K562 (cell line): Measurements from ENCODE around the gene PPP1R14D. TPM values are rescaled to one million over a fixed set of nuclear protein-coding genes. Genes with fewer than 3 reads are reported as not detected.

Experiments
- CHD4 ChIP-seq: fragments of 200-600 bp; sonication (generic); IDR thresholded peaks from 3 replicates; pipeline ENCODE4 v1.6.1; 2012; ENCODE audit warnings: low read depth, mild to moderate bottlenecking, mixed read lengths, low read length, inconsistent platforms; ENCODE audit not compliant: insufficient read depth, insufficient replicate concordance, poor library complexity, severe bottlenecking
- FOXA1 ChIP-seq: fragments of 450-650 bp; IDR thresholded peaks from 2 replicates; pipeline ENCODE4 v1.6.1; 2016; ENCODE audit warnings: mild to moderate bottlenecking, borderline replicate concordance
- NCOA4 ChIP-seq: fragments of 450-650 bp; IDR thresholded peaks from 2 replicates; pipeline ENCODE4 v1.6.1; 2018; ENCODE audit warnings: mild to moderate bottlenecking; ENCODE audit not compliant: partially characterized antibody
- NCOA6 ChIP-seq: fragments of 450-650 bp; IDR thresholded peaks from 2 replicates; pipeline ENCODE4 v1.6.1; 2017; ENCODE audit warnings: mild to moderate bottlenecking
- PML ChIP-seq: IDR thresholded peaks from 2 replicates; pipeline ENCODE4 v1.6.1; 2012; ENCODE audit warnings: low read length, inconsistent platforms
- ZC3H4 ChIP-seq: sonication (generic); formaldehyde crosslinking; IDR thresholded peaks from 2 replicates; pipeline ENCODE4 v1.9.0; 2021; ENCODE audit warnings: missing genetic modification reagents, borderline replicate concordance
- ZNF23 ChIP-seq: fragments of 250-450 bp; sonication (Bioruptor Pico); IDR thresholded peaks from 2 replicates; pipeline ENCODE4 v1.4.0; 2020; ENCODE audit warnings: mild to moderate bottlenecking
- ZNF253 ChIP-seq: fragments of 250-450 bp; sonication (Bioruptor Pico); conservative IDR thresholded peaks from 2 replicates; pipeline ENCODE4 v1.6.1; 2021; ENCODE audit warnings: mild to moderate bottlenecking
- polyA plus RNA-seq, 8 experiments: library from polyadenylated mRNA; depleted of rRNA in 4 of 8; stranded (reverse) in 5 of 8; unstranded in 3 of 8; fragments of >200 nt; fragmentation: Nextera tagmentation in 2 of 8; fragmentation: Illumina TruSeq in 1 of 8; extraction: Ambion mirVana in 2 of 8; extraction: Trizol in 1 of 8; gene quantifications; 2 replicates each; pipeline versions ENCODE4 v1.2.1 to v1.2.3, GENCODE V29; 2011 to 2014; ENCODE audit warnings: inconsistent platforms in 1 of 8, missing spikeins in 1 of 8
- total RNA-seq, 7 experiments: library from RNA; depleted of rRNA in 6 of 7; stranded (reverse); fragments of >200 nt in 6 of 7; fragmentation: Illumina TruSeq in 2 of 7; extraction: Trizol in 2 of 7; gene quantifications; 2 replicates each; pipeline versions ENCODE4 v1.2.1 to v1.2.3, GENCODE V29; 2011 to 2021; ENCODE audit warnings: low replicate concordance in 1 of 7
- TF ChIP-seq, protein P1 (sequence below), 3 experiments: fragments of 200-800 bp in 1 of 3; fragments of 250-450 bp in 1 of 3; fragments of 450-650 bp in 1 of 3; sonication (Bioruptor Pico) in 1 of 3; sonication (Bioruptor generic) in 1 of 3; formaldehyde crosslinking in 1 of 3; IDR thresholded peaks; 2 replicates each; pipeline versions ENCODE4 v1.6.1 to v1.8.0; 2016 to 2022; ENCODE audit warnings: mild to moderate bottlenecking in 2 of 3, missing genetic modification characterization in 2 of 3, missing compliant biosample characterization in 1 of 3, moderate library complexity in 1 of 3
- TF ChIP-seq, protein P2 (sequence below): fragments of 450-650 bp; formaldehyde crosslinking; IDR thresholded peaks from 2 replicates; pipeline ENCODE4 v1.4.0; 2022; ENCODE audit warnings: missing genetic modification characterization
- TF ChIP-seq, protein P3 (sequence below): fragments of 450-650 bp; IDR thresholded peaks from 2 replicates; pipeline ENCODE4 v1.6.1; 2016; ENCODE audit warnings: low read depth
- TF ChIP-seq, protein P4 (sequence below): sonication (generic); formaldehyde crosslinking; IDR thresholded peaks from 2 replicates; pipeline ENCODE4 v1.5.0; 2020; ENCODE audit warnings: missing genetic modification reagents

The PPP1R14D gene
- total and polyA plus RNA-seq, 9 of the 15 experiments (the other 6 are each of a cell fraction or from before 2014, with no cell fraction given), result 0.11 to 0.18 TPM; not detected in 7

DNA sequence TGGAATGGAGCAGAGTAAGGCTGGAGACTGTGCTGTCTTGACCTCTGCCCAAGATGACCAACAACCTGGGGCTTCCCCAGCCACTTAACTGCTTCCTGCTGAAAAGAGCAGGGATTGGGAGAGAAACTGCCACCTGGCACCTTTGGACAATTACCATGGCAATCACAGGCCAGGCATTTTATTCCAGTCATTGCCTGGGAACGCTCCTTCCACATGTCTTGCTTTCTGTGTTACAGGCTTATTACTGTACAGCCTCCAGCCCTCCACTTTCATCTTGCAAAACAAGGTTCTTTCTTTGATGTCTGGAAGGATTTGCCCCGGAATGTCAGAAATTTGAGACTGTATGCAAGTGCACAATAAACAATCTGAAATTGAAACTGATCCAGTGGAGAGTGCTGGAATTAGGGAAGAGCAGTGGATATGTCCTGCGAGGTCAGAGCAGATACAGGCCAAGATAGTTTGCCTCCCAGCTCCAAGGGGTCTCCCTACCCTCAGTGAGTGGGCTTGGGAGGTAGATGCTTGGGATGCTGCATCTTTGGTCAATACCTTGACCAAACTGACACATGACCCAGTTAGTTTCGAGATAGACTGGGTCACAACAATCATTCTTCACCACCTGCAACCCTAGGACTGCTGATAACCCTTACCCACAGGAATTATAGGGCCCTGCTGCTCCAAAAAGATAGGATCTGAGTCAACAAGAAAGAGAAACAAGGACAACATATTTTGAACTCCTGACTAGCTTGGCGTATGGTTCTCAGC, 2.7 kb downstream of the PPP1R14D start (continued):
- TF ChIP-seq, protein P1, sequence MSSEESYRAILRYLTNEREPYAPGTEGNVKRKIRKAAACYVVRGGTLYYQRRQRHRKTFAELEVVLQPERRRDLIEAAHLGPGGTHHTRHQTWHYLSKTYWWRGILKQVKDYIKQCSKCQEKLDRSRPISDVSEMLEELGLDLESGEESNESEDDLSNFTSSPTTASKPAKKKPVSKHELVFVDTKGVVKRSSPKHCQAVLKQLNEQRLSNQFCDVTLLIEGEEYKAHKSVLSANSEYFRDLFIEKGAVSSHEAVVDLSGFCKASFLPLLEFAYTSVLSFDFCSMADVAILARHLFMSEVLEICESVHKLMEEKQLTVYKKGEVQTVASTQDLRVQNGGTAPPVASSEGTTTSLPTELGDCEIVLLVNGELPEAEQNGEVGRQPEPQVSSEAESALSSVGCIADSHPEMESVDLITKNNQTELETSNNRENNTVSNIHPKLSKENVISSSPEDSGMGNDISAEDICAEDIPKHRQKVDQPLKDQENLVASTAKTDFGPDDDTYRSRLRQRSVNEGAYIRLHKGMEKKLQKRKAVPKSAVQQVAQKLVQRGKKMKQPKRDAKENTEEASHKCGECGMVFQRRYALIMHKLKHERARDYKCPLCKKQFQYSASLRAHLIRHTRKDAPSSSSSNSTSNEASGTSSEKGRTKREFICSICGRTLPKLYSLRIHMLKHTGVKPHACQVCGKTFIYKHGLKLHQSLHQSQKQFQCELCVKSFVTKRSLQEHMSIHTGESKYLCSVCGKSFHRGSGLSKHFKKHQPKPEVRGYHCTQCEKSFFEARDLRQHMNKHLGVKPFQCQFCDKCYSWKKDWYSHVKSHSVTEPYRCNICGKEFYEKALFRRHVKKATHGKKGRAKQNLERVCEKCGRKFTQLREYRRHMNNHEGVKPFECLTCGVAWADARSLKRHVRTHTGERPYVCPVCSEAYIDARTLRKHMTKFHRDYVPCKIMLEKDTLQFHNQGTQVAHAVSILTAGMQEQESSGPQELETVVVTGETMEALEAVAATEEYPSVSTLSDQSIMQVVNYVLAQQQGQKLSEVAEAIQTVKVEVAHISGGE (CRISPR knock-in tag; IDR thresholded peaks at IDR 0.05), result 0 out of 6 replicates have a peak, but pooled peaks of 1 of the 3 experiments have one; percentile 44
- no peak for TF ChIP-seq ZNF23 (CRISPR knock-in tag)
- no peak for TF ChIP-seq ZNF253
- TF ChIP-seq, protein P2, sequence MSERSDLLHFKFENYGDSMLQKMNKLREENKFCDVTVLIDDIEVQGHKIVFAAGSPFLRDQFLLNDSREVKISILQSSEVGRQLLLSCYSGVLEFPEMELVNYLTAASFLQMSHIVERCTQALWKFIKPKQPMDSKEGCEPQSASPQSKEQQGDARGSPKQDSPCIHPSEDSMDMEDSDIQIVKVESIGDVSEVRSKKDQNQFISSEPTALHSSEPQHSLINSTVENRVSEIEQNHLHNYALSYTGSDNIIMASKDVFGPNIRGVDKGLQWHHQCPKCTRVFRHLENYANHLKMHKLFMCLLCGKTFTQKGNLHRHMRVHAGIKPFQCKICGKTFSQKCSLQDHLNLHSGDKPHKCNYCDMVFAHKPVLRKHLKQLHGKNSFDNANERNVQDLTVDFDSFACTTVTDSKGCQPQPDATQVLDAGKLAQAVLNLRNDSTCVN, result no peak
- TF ChIP-seq FOXA1, result peak; percentile 90
- TF ChIP-seq NCOA4, result no peak
- TF ChIP-seq ZC3H4 (CRISPR knock-in tag), result no peak
- TF ChIP-seq, protein P3, sequence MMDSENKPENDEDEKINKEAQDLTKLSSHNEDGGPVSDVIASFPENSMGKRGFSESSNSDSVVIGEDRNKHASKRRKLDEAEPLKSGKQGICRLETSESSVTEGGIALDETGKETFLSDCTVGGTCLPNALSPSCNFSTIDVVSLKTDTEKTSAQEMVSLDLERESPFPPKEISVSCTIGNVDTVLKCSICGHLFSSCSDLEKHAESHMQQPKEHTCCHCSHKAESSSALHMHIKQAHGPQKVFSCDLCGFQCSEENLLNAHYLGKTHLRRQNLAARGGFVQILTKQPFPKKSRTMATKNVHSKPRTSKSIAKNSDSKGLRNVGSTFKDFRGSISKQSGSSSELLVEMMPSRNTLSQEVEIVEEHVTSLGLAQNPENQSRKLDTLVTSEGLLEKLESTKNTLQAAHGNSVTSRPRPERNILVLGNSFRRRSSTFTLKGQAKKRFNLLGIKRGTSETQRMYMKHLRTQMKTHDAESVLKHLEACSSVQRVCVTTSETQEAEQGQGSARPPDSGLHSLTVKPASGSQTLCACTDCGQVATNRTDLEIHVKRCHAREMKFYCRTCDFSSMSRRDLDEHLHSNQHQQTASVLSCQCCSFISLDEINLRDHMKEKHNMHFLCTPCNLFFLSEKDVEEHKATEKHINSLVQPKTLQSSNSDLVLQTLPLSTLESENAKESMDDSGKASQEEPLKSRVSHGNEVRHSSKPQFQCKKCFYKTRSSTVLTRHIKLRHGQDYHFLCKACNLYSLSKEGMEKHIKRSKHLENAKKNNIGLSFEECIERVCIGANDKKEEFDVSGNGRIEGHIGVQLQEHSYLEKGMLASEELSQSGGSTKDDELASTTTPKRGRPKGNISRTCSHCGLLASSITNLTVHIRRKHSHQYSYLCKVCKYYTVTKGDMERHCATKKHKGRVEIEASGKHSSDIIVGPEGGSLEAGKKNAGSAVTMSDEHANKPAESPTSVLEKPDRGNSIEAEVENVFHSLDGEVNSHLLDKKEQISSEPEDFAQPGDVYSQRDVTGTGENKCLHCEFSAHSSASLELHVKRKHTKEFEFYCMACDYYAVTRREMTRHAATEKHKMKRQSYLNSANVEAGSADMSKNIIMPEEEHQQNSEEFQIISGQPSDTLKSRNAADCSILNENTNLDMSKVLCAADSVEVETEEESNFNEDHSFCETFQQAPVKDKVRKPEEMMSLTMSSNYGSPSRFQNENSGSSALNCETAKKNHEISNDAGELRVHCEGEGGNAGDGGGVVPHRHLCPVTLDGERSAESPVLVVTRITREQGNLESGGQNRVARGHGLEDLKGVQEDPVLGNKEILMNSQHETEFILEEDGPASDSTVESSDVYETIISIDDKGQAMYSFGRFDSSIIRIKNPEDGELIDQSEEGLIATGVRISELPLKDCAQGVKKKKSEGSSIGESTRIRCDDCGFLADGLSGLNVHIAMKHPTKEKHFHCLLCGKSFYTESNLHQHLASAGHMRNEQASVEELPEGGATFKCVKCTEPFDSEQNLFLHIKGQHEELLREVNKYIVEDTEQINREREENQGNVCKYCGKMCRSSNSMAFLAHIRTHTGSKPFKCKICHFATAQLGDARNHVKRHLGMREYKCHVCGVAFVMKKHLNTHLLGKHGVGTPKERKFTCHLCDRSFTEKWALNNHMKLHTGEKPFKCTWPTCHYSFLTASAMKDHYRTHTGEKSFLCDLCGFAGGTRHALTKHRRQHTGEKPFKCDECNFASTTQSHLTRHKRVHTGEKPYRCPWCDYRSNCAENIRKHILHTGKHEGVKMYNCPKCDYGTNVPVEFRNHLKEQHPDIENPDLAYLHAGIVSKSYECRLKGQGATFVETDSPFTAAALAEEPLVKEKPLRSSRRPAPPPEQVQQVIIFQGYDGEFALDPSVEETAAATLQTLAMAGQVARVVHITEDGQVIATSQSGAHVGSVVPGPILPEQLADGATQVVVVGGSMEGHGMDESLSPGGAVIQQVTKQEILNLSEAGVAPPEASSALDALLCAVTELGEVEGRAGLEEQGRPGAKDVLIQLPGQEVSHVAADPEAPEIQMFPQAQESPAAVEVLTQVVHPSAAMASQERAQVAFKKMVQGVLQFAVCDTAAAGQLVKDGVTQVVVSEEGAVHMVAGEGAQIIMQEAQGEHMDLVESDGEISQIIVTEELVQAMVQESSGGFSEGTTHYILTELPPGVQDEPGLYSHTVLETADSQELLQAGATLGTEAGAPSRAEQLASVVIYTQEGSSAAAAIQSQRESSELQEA, result no peak
- TF ChIP-seq, protein P4, sequence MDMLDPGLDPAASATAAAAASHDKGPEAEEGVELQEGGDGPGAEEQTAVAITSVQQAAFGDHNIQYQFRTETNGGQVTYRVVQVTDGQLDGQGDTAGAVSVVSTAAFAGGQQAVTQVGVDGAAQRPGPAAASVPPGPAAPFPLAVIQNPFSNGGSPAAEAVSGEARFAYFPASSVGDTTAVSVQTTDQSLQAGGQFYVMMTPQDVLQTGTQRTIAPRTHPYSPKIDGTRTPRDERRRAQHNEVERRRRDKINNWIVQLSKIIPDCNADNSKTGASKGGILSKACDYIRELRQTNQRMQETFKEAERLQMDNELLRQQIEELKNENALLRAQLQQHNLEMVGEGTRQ (CRISPR knock-in tag), result no peak
- TF ChIP-seq CHD4, result no peak
- no peak for TF ChIP-seq NCOA6
- TF ChIP-seq PML, result peak; percentile 94
